HG03354 (cell line): ENCODE results near the gene DEFB129.
"Not testable (repeated sequence)": the region's sequence is repeated elsewhere in the genome, so short reads cannot be mapped to it uniquely, and the experiment has no call there.

Experiments used
- ATAC-seq: cut with Tn5 transposase; IDR thresholded peaks from one replicate; pipeline ENCODE4 v1.9.1; 2021; ENCODE audit warnings: mild to moderate bottlenecking; ENCODE audit not compliant: unreplicated experiment, poor library complexity, severe bottlenecking

DEFB129 gene, protein sequence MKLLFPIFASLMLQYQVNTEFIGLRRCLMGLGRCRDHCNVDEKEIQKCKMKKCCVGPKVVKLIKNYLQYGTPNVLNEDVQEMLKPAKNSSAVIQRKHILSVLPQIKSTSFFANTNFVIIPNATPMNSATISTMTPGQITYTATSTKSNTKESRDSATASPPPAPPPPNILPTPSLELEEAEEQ

GRCh38 chr20:226958-227357 is at the start of gene DEFB129:
Gene DEFB129, plus strand, starts transcription at chr20:227258. Its CDS starts 31 bp downstream, at chr20:227289.
- ATAC-seq = no peak

GRCh38 chr20:184288-184687 is 42.8 kb upstream of the DEFB129 start:
- no peak for ATAC-seq

DNA sequence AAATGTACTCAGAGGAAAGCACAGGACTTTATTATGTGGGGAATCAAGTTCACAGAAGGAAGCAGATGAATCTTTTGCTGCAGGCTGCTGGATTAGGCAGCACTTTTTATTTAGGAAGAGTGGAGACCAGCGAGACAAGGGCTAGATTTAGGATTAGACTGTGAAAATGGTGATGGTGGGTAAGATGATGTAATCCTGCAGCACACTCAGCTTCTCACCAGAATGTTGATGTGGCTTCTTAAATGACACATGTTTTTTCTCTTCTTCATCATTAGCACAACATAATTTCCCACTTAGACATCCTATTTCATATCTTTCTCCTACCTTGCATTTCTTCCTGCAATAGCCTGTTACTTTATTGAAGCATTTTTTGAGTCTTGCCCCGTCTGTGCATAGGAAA is 39.3 kb upstream of the DEFB129 start:
- no peak for ATAC-seq

GRCh38 chr20:189611-190010 is 37.4 kb upstream of the DEFB129 start, which contains the start of gene DEFB128:
Gene DEFB128, minus strand, starts transcription at chr20:189711. Its CDS starts 88 bp downstream, at chr20:189623.
- ATAC-seq = no peak

- ATAC-seq = no peak
These were observed 28.8 kb upstream of the DEFB129 start for GRCh38 chr20:198225-198624.

DNA sequence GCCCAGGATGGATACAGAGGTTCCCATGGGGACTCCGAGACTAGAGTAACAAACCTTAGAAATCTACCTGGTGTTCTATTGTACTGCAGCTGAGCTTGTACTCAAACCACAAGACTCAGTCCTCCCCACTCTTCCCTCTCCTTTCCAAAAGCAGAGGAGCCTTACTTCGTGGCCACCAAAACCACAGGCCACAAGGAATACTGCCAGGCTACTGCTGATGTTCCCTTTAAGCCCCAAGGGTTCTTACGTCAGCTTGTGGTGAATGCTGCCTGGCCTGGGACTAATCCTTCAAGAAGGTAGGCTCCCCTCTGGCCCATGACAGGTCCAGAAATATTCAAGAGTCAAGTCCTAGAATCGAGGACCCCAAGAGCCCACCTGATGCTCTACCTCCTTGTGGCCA is 27.1 kb upstream of the DEFB129 start:
- ATAC-seq = no peak

DNA sequence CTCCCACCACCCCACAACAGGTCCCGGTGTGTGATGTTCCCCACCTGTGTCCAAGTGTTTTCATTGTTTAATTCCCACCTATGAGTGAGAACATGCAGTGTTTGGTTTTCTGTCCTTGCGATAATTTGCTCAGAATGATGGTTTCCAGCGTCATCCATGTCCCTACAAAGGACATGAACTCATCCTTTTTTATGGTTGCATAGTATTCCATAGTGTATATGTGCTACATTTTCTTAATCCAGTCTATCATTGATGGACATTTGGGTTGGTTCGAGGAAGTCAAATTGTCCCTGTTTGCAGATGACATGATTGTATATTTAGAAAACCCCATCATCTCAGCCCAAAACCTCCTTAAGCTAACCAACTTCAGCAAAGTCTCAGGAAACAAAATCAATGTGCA is 23.4 kb upstream of the DEFB129 start:
- not testable (repeated sequence) for ATAC-seq

GRCh38 chr20:208942-209566 is 18.0 kb upstream of the DEFB129 start:
- ATAC-seq = no peak

DNA sequence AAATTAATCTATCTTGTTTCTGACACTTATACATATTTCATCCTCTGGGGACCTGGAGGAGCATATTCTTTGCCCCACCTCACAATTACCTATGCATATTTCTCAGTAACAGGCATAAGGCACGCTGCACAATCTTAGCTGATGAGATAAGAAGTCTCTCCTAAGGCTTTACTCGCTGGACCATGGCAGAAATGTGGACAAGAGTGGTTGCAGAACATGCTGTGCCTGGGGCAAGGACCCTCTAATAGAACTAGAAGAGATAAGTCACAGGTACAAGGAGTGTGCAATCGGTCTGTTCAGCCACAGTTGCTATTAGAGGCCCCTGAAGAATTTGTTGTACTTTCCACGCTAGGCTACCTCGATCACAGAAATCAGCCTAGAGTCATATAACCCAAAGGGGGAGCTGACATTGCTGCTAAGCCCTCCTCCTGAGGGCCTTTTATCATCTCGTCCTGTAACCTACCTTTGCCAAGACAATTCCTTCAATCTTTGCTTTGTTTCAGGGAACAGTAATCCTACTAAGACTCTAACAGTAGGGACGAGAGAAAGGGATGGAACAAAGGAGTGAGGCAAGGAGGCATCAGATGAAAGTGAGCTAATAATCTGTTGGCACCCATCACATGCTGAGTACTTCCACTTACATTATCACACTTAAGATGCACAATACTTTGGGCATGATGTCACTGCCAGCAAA is 16.1 kb upstream of the DEFB129 start:
- no peak for ATAC-seq

- ATAC-seq = no peak
These were observed 12.7 kb upstream of the DEFB129 start for GRCh38 chr20:214383-214782.

DNA sequence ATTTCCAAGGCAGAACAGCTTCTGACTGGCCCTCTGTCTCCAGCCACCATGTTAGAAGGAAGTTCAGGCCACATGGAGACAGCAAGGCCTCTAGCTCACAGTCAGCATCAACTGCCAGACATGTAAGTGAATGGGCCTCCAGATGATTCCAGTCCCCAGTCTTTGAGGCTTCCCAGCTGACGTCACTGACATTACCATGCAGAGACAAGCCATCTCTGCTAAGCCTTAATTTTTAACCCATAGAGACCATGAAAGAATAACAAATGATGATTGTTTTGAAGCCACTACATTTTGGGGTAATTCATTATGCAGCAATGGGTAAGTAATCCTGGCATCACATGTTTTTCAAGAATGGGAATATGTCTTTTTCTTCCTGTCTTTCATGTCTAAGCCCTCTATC is 11.3 kb upstream of the DEFB129 start:
- no peak for ATAC-seq

- ATAC-seq = no peak
These were observed 9.8 kb upstream of the DEFB129 start for GRCh38 chr20:217266-217665.

GRCh38 chr20:219290-220115 is 7.6 kb upstream of the DEFB129 start:
- no peak for ATAC-seq

DNA sequence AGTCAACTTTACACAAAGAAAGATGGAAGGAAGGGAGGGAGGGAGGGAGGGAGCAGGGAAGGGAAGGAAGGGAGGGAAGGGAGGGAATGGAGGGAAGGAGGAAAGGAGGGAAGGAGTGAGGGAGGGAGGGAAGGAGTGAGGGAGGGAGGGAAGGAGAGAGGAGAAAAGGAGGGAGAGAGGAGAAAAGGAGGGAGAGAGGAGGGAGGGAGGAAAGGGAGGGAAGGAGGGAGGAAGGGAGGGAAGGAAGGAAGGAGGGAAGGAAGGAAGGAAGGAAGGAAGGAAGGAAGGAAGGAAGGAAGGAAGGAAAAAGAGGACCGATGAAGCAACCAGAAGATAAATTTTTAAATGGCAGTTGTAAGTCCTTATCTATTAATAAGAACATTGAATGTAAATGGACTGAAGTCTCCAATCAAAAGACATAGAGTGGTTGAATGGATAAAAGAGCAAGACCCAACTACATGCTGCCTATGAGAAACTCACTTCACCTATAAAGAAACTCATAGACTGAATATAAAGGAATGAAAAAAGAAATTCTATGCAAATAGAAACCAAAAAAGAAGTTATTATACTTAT is 5.7 kb upstream of the DEFB129 start:
- ATAC-seq = no peak

- ATAC-seq = not testable (repeated sequence)
These were observed 1.2 kb upstream of the DEFB129 start for GRCh38 chr20:225879-226278.

DNA sequence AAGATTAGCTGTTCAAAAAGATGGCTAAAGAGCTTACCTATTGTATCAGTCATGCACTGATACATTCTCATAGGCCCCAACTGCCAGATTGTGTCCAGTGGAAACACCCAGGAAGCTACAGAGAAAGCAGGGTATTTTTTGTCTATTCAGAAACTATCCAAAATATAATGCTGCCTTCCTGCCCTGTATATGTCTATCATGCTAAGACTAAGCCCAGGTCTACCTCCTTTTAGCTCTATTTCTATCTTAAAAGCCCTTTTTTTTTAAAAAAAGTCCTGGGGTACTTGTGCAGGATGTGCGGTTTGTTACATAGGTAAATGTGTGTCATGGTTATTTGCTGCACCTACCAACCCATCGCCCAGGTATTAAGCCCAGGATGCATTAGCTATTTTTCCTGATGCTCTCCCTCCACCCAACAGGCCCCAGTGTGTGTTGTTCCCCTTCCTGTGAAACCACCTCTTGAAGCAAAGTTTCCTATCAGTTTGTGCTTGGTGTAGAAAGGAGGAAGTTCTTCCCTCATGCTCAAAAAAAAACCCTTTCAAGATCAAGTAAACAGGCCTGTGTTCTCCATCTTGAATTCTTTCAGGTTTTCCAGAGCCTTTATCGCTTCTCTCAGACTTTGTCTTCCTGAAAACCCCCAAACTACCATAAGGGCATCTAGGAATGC is 514 bp downstream of the DEFB129 start:
- no peak for ATAC-seq

DNA sequence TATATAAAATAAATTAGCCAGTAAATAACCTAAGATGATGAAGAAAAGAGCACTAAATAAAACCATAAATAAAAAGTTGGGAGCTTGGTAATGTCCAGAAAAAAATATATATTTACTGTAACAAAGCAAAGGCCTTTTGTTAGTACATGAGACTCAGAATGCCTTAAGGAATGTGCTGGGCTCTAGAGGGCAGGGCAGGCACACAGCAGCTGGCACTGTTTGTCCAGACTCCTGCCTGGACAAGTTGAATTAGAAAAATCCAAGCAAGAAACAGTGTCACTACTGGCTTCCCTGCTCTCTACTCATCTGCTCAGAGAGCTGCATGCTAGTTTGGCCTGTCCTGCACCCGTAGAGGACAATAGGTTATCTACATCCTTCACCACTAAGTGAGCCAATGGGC is 8.8 kb downstream of the DEFB129 start:
- no peak for ATAC-seq

DNA sequence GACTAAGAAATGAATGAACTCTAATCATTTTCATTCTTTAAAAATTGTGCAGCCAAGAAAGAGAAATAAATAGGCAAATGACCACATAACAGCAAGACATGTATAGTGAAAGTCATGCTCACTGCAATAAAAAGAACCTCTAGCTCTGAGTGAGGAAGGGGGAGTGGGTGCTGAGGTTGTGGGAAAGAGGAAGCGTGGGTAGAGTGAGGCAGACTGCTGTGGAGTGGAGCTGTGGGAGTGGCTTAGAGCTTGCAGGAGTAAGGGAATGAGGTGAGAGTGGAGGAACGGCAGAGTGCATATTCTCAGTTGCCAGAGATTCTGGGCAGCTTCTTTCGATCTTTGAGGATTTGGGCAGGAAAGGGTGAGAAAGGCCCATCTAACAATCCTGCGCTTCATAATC is 10.4 kb downstream of the DEFB129 start:
- ATAC-seq = no peak

- ATAC-seq = no peak
These were observed 10.9 kb downstream of the DEFB129 start for GRCh38 chr20:237929-238328.
